ENCODE results near the gene TXNL4A.

GRCh38 chr18:79983793-79984192, 4.6 kb downstream of the TXNL4A start:
- TF ChIP-seq POU6F1 (CRISPR knock-in tag; IDR thresholded peaks at IDR 0.05; ENCODE audit: borderline replicate concordance, low read depth) (no peak), CSDC2 (CRISPR knock-in tag; IDR thresholded peaks at IDR 0.05) (no peak), CREB5 (CRISPR knock-in tag; IDR thresholded peaks at IDR 0.05; ENCODE audit: low read depth) (no peak), PPARA (CRISPR knock-in tag; IDR thresholded peaks at IDR 0.05; ENCODE audit: borderline replicate concordance) (no peak), RARB (CRISPR knock-in tag; IDR thresholded peaks at IDR 0.05) (no peak), CSRNP3 (CRISPR knock-in tag; IDR thresholded peaks at IDR 0.05) (no peak), ZFP30 (CRISPR knock-in tag; IDR thresholded peaks at IDR 0.05) (no peak)
